Measurements from ENCODE around the gene HNRNPUL2. TPM values are rescaled to one million over a fixed set of nuclear protein-coding genes. Genes with fewer than 3 reads are reported as not detected.
A peak's percentile ranks its signal among the peaks of the same experiment; 100 is the strongest.

HNRNPUL2 gene
- total and polyA plus RNA-seq, 2 donors (not counting 1 experiment from before 2014, with no cell fraction given) = 14.6 to 70.4 TPM

- under 1% methylated on average over 17 of the region's 17 CpGs for WGBS (ENCODE audit: insufficient coverage)
- Histone ChIP-seq H3K4me2 (replicated peaks; ENCODE audit: low read depth, low read length, poor library complexity, severe bottlenecking) (peak overlapping the region; percentile 94), H2AFZ (ENCODE audit: insufficient read depth, low read depth, low read length, poor library complexity, severe bottlenecking) (peak overlapping the region; percentile 92), H4K20me1 (ENCODE audit: control insufficient read depth, insufficient read depth, low read length, poor library complexity, severe bottlenecking) (peaks cover 9% of the 10 kb centered on the region), H3K9ac (ENCODE audit: low read length) (peak overlapping the region; percentile 97), H3K27me3 (replicated peaks in 1 of 4; ENCODE audit: control extremely low read depth in 1 of 4, control insufficient read depth in 3 of 4, insufficient read depth in 4 of 4, low read length in 3 of 4) (no peaks in the 10 kb centered on the region), H3K79me2 (ENCODE audit: control insufficient read depth, insufficient read depth, low read length) (peaks cover 69% of the 10 kb centered on the region), H3K4me3 (ENCODE audit: control extremely low read depth in 1 of 5, extremely low read depth in 1 of 5, insufficient read depth in 1 of 5, low read depth in 2 of 5, low read length in 4 of 5) (peak overlapping the region; percentile 85 to 97 (median 87)), H3K9me3 (ENCODE audit: control extremely low read depth in 1 of 3, control insufficient read depth in 2 of 3, insufficient read depth in 1 of 3, low read length in 2 of 3) (no peaks in the 10 kb centered on the region), H3K4me1 (ENCODE audit: control insufficient read depth in 2 of 2, insufficient read depth in 2 of 2, low read length in 2 of 2) (peaks cover 27 to 42% of the 10 kb centered on the region in 2 donors), H3K36me3 (replicated peaks in 1 of 2; ENCODE audit: control extremely low read depth in 1 of 2, control insufficient read depth in 1 of 2, extremely low read depth in 1 of 2, insufficient read depth in 2 of 2, low read length in 1 of 2) (peaks cover 3 to 22% of the 10 kb centered on the region in 2 experiments), H3K27ac (ENCODE audit: low read length in 2 of 2) (peak overlapping the region; percentile 56 to 71)
- intact Hi-C loops (cut with micrococcal nuclease) = loop anchor here (1.0 to 2.0 kb wide), 5 partner anchors 8 to 210 kb away; partner anchors contain the start of genes GANAB, HNRNPUL2, INTS5 and SLC3A2
- no peaks in the 10 kb centered on the region for H3K27me3 Mint-ChIP-seq
- peak overlapping the region; percentile 100 for H3K4me3 Mint-ChIP-seq
- peaks cover 53% of the 10 kb centered on the region for H3K4me1 Mint-ChIP-seq
- no peak for DNase-seq
- CTCF ChIA-PET = interaction anchor here (0.8 to 2.5 kb wide), 11 partner anchors 10 to 187 kb away, joined by 3 to 13 read pairs (median 4); partner anchors contain the start of genes B3GAT3, EEF1G, INTS5 and TUT1
- TF ChIP-seq, protein P1, sequence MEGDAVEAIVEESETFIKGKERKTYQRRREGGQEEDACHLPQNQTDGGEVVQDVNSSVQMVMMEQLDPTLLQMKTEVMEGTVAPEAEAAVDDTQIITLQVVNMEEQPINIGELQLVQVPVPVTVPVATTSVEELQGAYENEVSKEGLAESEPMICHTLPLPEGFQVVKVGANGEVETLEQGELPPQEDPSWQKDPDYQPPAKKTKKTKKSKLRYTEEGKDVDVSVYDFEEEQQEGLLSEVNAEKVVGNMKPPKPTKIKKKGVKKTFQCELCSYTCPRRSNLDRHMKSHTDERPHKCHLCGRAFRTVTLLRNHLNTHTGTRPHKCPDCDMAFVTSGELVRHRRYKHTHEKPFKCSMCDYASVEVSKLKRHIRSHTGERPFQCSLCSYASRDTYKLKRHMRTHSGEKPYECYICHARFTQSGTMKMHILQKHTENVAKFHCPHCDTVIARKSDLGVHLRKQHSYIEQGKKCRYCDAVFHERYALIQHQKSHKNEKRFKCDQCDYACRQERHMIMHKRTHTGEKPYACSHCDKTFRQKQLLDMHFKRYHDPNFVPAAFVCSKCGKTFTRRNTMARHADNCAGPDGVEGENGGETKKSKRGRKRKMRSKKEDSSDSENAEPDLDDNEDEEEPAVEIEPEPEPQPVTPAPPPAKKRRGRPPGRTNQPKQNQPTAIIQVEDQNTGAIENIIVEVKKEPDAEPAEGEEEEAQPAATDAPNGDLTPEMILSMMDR (IDR thresholded peaks at IDR 0.05) = no peak
- no peak for TF ChIP-seq EZH2 (IDR thresholded peaks at IDR 0.05; ENCODE audit: borderline replicate concordance, insufficient read depth, low read depth, low read length, poor library complexity, severe bottlenecking)
- POLR2A ChIA-PET = interaction anchor here (0.7 to 2.8 kb wide), 18 partner anchors 9 to 184 kb away, joined by 3 to 21 read pairs (median 5); partner anchors contain the start of genes B3GAT3, EEF1G, GANAB and HNRNPUL2
- H3K27ac Mint-ChIP-seq = peak overlapping the region; percentile 97
- ATAC-seq (ENCODE audit: low read depth) = peak; percentile 14
- no peaks in the 10 kb centered on the region for H3K9me3 Mint-ChIP-seq (ENCODE audit: insufficient read depth)
Observed at GRCh38 chr11:62671236-62671607, 56.0 kb downstream of the HNRNPUL2 start.

Data from B cell (primary cell).